GM21737 (cell line): ENCODE results near the gene FEV.

Experiments used
- ATAC-seq: cut with Tn5 transposase; IDR thresholded peaks from one replicate; pipeline ENCODE4 v1.9.1; 2021; ENCODE audit warnings: mild to moderate bottlenecking, moderate library complexity; ENCODE audit not compliant: unreplicated experiment

The FEV gene

GRCh38 chr2:218979846-218980734, 4.9 kb downstream of the FEV start:
- ATAC-seq: peak; percentile 90

GRCh38 chr2:218975060-218975777, 9.8 kb downstream of the FEV start:
- ATAC-seq: no peak

DNA sequence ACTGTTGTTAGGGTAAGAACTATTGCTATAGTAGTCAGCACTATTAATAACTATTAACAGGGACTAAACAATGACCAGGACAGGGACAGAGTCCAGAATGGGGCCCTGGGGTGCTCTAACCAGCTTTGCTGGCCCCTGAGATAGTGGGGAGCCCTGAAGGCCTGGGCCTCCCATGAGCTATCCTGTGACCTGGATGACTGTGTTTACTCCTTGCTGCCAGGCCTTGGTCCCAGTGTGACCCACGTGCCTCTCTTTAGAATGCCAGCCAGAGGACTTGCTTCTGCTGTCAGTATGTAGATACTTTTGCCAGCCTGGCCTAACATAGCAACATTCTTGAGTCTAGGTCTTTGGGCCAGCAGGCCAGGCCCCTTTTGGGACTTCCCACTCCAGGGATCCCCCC, 14.1 kb downstream of the FEV start:
- ATAC-seq: no peak

- ATAC-seq: no peak
Measured at GRCh38 chr2:218964041-218964771, 20.8 kb downstream of the FEV start.

DNA sequence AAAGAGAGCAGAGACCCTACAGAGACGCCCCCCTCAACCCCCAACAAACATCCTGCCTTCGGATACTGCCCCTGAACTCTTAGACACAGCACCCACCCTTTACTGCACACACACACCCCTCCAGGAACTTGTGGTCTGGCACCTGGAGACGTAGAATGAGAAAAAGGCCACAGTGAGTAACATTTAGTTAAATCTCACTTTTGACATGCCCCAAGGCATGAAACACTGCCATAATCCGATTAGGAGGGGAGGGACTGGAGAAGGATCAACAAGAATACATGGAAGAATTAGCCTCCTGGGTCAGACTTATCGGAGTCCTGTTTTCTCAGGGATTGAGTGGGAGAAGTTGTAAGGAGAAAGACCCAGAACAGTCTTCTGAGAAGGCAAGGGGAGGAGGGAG, 21.4 kb downstream of the FEV start:
- ATAC-seq: no peak

GRCh38 chr2:218962859-218963492, 22.0 kb downstream of the FEV start:
- ATAC-seq: no peak

- no peak for ATAC-seq
Measured at GRCh38 chr2:218961651-218962570, 23.1 kb downstream of the FEV start.

DNA sequence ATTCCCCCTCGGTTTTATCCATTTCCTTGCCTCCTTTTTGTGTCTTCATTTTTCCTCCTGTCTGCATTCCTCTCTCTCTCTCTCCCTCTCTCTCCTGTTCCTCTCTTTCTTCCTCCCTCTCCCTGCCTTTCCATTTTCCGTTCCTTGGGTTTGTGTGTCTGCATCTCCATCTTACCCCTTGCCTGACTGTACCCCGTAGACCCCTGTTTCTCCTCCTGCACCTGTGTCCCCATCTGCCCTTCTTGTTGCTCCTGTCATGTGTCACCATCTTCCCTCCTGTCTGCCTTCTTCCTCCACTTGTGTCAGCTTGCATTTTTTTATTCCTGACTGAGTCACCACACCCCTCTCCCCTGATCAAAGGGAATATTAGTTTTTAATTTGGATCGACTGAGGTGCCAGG, 23.8 kb downstream of the FEV start:
- no peak for ATAC-seq

DNA sequence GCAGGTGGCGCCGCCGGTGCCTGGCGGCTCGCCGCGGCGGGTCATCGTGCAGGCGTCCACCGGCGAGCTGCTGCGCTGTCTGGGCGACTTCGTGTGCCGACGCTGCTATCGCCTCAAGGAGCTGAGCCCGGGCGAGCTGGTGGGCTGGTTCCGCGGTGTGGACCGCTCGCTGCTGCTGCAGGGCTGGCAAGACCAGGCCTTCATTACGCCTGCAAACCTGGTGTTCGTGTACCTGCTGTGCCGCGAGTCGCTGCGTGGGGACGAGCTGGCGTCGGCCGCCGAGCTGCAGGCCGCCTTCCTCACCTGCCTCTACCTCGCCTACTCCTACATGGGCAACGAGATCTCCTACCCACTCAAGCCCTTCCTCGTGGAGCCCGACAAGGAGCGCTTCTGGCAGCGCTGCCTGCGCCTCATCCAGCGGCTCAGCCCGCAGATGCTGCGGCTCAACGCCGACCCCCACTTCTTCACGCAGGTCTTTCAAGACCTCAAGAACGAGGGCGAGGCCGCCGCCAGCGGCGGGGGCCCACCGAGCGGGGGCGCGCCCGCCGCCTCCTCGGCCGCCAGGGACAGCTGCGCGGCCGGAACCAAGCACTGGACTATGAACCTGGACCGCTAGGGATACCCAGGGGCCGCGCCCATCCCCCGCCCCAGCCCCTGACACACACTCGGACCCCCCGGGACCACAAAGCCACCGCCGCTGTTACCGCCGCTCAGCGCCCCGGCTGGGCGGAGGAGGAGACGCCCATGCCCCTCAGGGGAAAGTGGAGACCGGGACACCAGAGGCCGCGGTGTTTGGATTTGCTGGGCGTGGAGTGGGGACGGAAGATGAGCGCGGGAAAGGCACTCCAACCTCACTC, 24.4 kb downstream of the FEV start:
- ATAC-seq: no peak

GRCh38 chr2:218959761-218960308, 25.1 kb downstream of the FEV start:
- ATAC-seq: no peak

- ATAC-seq: peak; percentile 94
Measured at GRCh38 chr2:218959141-218959731, 25.7 kb downstream of the FEV start, which contains the start of gene CDK5R2. Gene CDK5R2 (plus strand): TSS chr2:218959666. CDS start chr2:218959821, 155 bp downstream.

- no peak for ATAC-seq
Measured at GRCh38 chr2:218958276-218958675, 26.7 kb downstream of the FEV start.

DNA sequence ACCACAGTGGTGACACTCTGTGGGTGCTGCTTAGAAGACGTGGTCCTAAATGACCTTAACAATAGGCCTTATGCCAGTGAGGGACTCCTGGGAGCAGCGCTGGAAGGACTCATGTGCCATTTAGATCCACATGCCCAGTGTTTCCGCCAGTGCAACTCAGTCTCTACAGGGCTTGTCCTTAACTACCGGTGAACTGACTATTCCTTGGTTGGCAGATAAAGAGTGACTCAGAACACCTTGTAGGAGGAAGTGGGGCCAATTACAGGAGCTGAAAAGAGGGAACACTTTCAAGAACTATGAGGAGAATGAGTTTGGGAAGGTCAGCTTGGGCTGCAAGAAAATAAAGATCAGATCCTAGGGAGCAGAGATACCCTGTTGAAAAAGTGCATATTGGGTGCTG, 27.3 kb downstream of the FEV start:
- no peak for ATAC-seq

DNA sequence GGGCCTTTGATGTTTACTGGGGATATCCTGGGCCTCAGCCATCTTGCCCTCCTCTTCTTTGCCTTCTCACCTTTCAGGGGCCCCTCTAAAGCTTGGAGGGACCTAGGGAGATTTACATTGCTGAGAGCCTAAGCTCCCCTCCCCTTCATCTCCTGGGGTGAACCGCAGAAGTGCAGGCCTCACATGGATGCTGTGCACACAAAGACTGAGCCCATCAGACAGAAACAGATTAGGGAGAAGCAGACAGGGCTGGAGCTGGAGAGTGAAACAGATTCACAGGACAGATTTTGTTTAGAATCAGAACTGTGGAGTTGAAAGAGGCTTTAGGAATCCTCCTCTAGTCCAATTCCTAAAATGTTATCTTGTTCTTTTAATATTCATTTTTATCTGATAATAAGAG, 28.9 kb downstream of the FEV start:
- no peak for ATAC-seq

- ATAC-seq: no peak
Measured at GRCh38 chr2:218954541-218955300, 30.3 kb downstream of the FEV start.

GRCh38 chr2:218953366-218953954, 31.5 kb downstream of the FEV start:
- ATAC-seq: no peak

- no peak for ATAC-seq
Measured at GRCh38 chr2:218952160-218952559, 32.8 kb downstream of the FEV start.
